Endothelial cell (in vitro differentiated cells): ENCODE results near the gene TMEM121B. TPM values are rescaled to one million over a fixed set of nuclear protein-coding genes. Genes with fewer than 3 reads are reported as not detected.
A peak's percentile ranks its signal among the peaks of the same experiment; 100 is the strongest.
"Not testable (repeated sequence)": the region's sequence is repeated elsewhere in the genome, so short reads cannot be mapped to it uniquely, and the experiment has no call there.

ENCODE experiments used
- DNase-seq: peaks from one replicate; pipeline ENCODE4 v3.0.0; 2021; ENCODE audit warnings: low spot score
- H3K27ac Mint-ChIP-seq: one replicate; pipeline ENCODE4 v1.8.0; 2021; ENCODE audit warnings: mixed read lengths, inconsistent platforms; ENCODE audit not compliant: unreplicated experiment
- H3K27me3 Mint-ChIP-seq: one replicate; pipeline ENCODE4 v1.8.0; 2021; ENCODE audit warnings: mild to moderate bottlenecking, moderate library complexity, mixed read lengths, inconsistent platforms; ENCODE audit not compliant: unreplicated experiment
- H3K36me3 Mint-ChIP-seq: one replicate; pipeline ENCODE4 v1.8.0; 2021; ENCODE audit warnings: mild to moderate bottlenecking, low read depth, mixed read lengths, inconsistent platforms; ENCODE audit not compliant: unreplicated experiment
- H3K4me1 Mint-ChIP-seq: one replicate; pipeline ENCODE4 v1.8.0; 2021; ENCODE audit warnings: mild to moderate bottlenecking, mixed read lengths, inconsistent platforms; ENCODE audit not compliant: unreplicated experiment
- H3K4me3 Mint-ChIP-seq: one replicate; pipeline ENCODE4 v1.8.0; 2021; ENCODE audit warnings: mild to moderate bottlenecking, mixed read lengths, inconsistent platforms; ENCODE audit not compliant: unreplicated experiment
- H3K9me3 Mint-ChIP-seq: one replicate; pipeline ENCODE4 v1.8.0; 2021; ENCODE audit warnings: mixed read lengths, inconsistent platforms; ENCODE audit not compliant: unreplicated experiment
- total RNA-seq: library from RNA; stranded (reverse); fragmentation: NEBNext Ultra II Directional; extraction: Animal tissue kit (Norgen Biotek cat#: 25700); gene quantifications from one replicate; pipeline ENCODE4 v1.2.1, GENCODE V29; 2021; ENCODE audit not compliant: unreplicated experiment
- TF ChIP-seq, protein P1 (sequence below): fragments of 200-600 bp; sonication (generic); IDR thresholded peaks from one replicate; pipeline ENCODE4 v1.5.0; 2021; ENCODE audit warnings: antibody characterized with exemption; ENCODE audit not compliant: unreplicated experiment

TMEM121B gene
- total RNA-seq, 1 donor from 2014 or later, result 62.2 TPM

DNA sequence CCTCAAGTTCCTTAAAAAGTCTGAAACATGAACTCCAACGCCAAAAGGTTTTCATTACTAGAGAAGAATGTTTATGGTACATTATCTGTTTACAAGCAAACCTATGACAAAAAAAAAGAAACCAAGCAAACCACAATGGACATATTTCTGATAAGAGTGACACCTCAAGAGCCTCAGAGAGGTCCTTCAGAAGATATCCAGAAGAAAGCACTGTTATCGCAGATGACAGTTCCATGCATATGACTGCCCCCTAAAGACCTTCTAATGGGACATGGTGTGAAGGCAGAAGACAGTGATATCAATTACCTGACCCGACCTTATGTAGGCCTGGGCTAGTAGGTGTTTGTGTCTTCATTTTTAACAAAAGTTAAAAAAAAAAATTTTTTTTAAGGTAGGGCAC lies 34.8 kb upstream of the TMEM121B start:
- H3K4me3 Mint-ChIP-seq, result no peak overlapping the region
- peaks cover 30% of the 10 kb centered on the region for H3K4me1 Mint-ChIP-seq
- H3K27me3 Mint-ChIP-seq, result peaks cover 4% of the 10 kb centered on the region
- DNase-seq, result no peak
- peaks cover 10% of the 10 kb centered on the region for H3K36me3 Mint-ChIP-seq
- TF ChIP-seq, protein P1, sequence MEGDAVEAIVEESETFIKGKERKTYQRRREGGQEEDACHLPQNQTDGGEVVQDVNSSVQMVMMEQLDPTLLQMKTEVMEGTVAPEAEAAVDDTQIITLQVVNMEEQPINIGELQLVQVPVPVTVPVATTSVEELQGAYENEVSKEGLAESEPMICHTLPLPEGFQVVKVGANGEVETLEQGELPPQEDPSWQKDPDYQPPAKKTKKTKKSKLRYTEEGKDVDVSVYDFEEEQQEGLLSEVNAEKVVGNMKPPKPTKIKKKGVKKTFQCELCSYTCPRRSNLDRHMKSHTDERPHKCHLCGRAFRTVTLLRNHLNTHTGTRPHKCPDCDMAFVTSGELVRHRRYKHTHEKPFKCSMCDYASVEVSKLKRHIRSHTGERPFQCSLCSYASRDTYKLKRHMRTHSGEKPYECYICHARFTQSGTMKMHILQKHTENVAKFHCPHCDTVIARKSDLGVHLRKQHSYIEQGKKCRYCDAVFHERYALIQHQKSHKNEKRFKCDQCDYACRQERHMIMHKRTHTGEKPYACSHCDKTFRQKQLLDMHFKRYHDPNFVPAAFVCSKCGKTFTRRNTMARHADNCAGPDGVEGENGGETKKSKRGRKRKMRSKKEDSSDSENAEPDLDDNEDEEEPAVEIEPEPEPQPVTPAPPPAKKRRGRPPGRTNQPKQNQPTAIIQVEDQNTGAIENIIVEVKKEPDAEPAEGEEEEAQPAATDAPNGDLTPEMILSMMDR, result no peak
- H3K9me3 Mint-ChIP-seq, result no peaks in the 10 kb centered on the region
- no peak overlapping the region for H3K27ac Mint-ChIP-seq

GRCh38 chr22:17152971-17153370 lies 31.8 kb upstream of the TMEM121B start:
- Mint-ChIP-seq H3K27me3 (peaks cover 3% of the 10 kb centered on the region), H3K4me1 (peaks cover 24% of the 10 kb centered on the region), H3K4me3 (no peak overlapping the region), H3K27ac (no peak overlapping the region), H3K36me3 (peaks cover 10% of the 10 kb centered on the region), H3K9me3 (no peaks in the 10 kb centered on the region)
- TF ChIP-seq, protein P1, result no peak
- no peak for DNase-seq

DNA sequence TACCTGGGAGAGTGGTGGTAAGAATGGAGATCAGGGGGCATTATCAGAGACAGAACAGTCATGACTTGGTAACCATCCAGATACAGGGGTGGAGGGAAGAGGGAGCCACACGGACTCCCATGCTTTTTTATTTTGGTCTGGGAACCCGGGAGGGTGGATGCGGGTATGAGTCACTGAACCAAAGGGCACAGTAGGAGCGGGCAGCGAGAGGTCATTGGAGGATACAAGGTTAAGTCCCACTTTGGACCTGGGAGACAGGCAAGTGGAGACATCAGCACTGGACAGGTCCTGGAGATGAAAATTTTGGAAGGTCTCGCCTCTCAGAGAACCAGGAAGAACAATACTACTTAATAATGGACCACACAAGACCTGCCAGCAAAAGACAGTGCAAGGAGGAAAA lies 31.2 kb upstream of the TMEM121B start:
- TF ChIP-seq, protein P1, result no peak
- H3K27ac Mint-ChIP-seq, result peak overlapping the region; percentile 6
- H3K4me3 Mint-ChIP-seq, result peak overlapping the region; percentile 19
- no peak for DNase-seq
- peaks cover 25% of the 10 kb centered on the region for H3K4me1 Mint-ChIP-seq
- H3K36me3 Mint-ChIP-seq, result peaks cover 16% of the 10 kb centered on the region
- no peaks in the 10 kb centered on the region for H3K9me3 Mint-ChIP-seq
- H3K27me3 Mint-ChIP-seq, result peaks cover 7% of the 10 kb centered on the region

- DNase-seq, result no peak
- Mint-ChIP-seq H3K36me3 (peaks cover 17% of the 10 kb centered on the region), H3K4me1 (peaks cover 22% of the 10 kb centered on the region), H3K9me3 (no peaks in the 10 kb centered on the region), H3K27me3 (peaks cover 8% of the 10 kb centered on the region), H3K27ac (no peak overlapping the region), H3K4me3 (no peak overlapping the region)
- TF ChIP-seq, protein P1, result no peak
Observed at GRCh38 chr22:17149076-17149815, 28.1 kb upstream of the TMEM121B start.

DNA sequence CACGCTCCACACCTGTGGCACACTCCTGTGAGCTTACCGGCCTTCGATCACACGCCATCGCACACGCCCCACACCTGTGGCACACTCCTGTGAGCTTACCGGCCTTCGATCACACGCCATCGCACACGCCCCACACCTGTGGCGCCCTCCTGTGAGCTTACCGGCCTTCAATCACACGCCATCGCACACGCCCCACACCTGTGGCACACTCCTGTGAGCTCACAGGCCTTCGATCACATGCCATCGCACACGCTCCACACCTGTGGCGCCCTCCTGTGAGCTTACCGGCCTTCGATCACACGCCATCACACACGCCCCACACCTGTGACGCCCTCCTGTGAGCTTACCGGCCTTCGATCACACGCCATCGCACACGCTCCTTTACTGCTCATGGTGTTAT lies 26.3 kb upstream of the TMEM121B start:
- not testable (repeated sequence) for H3K27ac Mint-ChIP-seq, H3K27me3 Mint-ChIP-seq, H3K9me3 Mint-ChIP-seq, DNase-seq
- Mint-ChIP-seq H3K4me1 (peaks cover 15% of the 10 kb centered on the region), H3K36me3 (peaks cover 29% of the 10 kb centered on the region), H3K4me3 (peak overlapping the region; percentile 72)
